ENCODE measurements around the gene ULBP2.
A peak's percentile ranks its signal among the peaks of the same experiment; 100 is the strongest.
"Not testable (repeated sequence)": the region's sequence is repeated elsewhere in the genome, so short reads cannot be mapped to it uniquely, and the experiment has no call there.

ULBP2 gene

GRCh38 chr6:149963462-149964307, 21.9 kb downstream of the ULBP2 start, which contains the start of gene ULBP1:
Gene ULBP1 (plus strand): TSS chr6:149963943. CDS start chr6:149964050, 107 bp downstream.
- H3K4me3 ChIP-seq (ENCODE audit: low read depth, low read length) = peak within 1 kb of the TSS; percentile 74
- no peaks in the 10 kb centered on the region for H3K9me3 ChIP-seq (ENCODE audit: control insufficient read depth, insufficient read depth, low read depth, low read length)
- peaks cover 98% of the 10 kb centered on the region for H3K27me3 ChIP-seq (ENCODE audit: control insufficient read depth, insufficient read depth, low read length)
- peaks cover 10% of the 10 kb centered on the region for H3K4me1 ChIP-seq (ENCODE audit: control insufficient read depth, insufficient read depth, low read length)
- no peak within 1 kb of the TSS; the same call in 1 of the 2 replicates for H3K27ac ChIP-seq (ENCODE audit: low read depth, low read length)
- H3K9ac ChIP-seq (ENCODE audit: low read length) = peak within 1 kb of the TSS; percentile 72
- no peaks in the 10 kb centered on the region for H3K36me3 ChIP-seq (ENCODE audit: control insufficient read depth, insufficient read depth, low read length)

GRCh38 chr6:149964308-149965193, 22.7 kb downstream of the ULBP2 start:
- no peaks in the 10 kb centered on the region for H3K9me3 ChIP-seq (ENCODE audit: control insufficient read depth, insufficient read depth, low read depth, low read length)
- no peaks in the 10 kb centered on the region for H3K36me3 ChIP-seq (ENCODE audit: control insufficient read depth, insufficient read depth, low read length)
- peak overlapping the region; percentile 72 for H3K9ac ChIP-seq (ENCODE audit: low read length)
- peaks cover 10% of the 10 kb centered on the region for H3K4me1 ChIP-seq (ENCODE audit: control insufficient read depth, insufficient read depth, low read length)
- no peak overlapping the region for H3K27ac ChIP-seq (ENCODE audit: low read depth, low read length)
- peak overlapping the region; percentile 74 for H3K4me3 ChIP-seq (ENCODE audit: low read depth, low read length)
- peaks cover 98% of the 10 kb centered on the region for H3K27me3 ChIP-seq (ENCODE audit: control insufficient read depth, insufficient read depth, low read length)

- H3K36me3 ChIP-seq (ENCODE audit: control insufficient read depth, insufficient read depth, low read length) = no peaks in the 10 kb centered on the region
- no peak overlapping the region for H3K27ac ChIP-seq (ENCODE audit: low read depth, low read length)
- H3K4me3 ChIP-seq (ENCODE audit: low read depth, low read length) = peak overlapping the region; percentile 74
- H3K4me1 ChIP-seq (ENCODE audit: control insufficient read depth, insufficient read depth, low read length) = peaks cover 10% of the 10 kb centered on the region
- H3K27me3 ChIP-seq (ENCODE audit: control insufficient read depth, insufficient read depth, low read length) = peaks cover 98% of the 10 kb centered on the region
- peak overlapping the region; percentile 72 for H3K9ac ChIP-seq (ENCODE audit: low read length)
- H3K9me3 ChIP-seq (ENCODE audit: control insufficient read depth, insufficient read depth, low read depth, low read length) = no peaks in the 10 kb centered on the region
Observed at GRCh38 chr6:149965194-149966020, 23.6 kb downstream of the ULBP2 start.

- not testable (repeated sequence) for H3K36me3 ChIP-seq (ENCODE audit: control insufficient read depth, insufficient read depth, low read length); H3K4me3 ChIP-seq (ENCODE audit: low read depth, low read length); H3K27ac ChIP-seq (ENCODE audit: low read depth, low read length); H3K9me3 ChIP-seq (ENCODE audit: control insufficient read depth, insufficient read depth, low read depth, low read length); H3K4me1 ChIP-seq (ENCODE audit: control insufficient read depth, insufficient read depth, low read length); H3K9ac ChIP-seq (ENCODE audit: low read length)
- H3K27me3 ChIP-seq (ENCODE audit: control insufficient read depth, insufficient read depth, low read length) = peaks cover 99% of the 10 kb centered on the region
Observed at GRCh38 chr6:149966319-149966718, 24.5 kb downstream of the ULBP2 start.

GRCh38 chr6:149967591-149967990, 25.8 kb downstream of the ULBP2 start:
- Histone ChIP-seq H3K27me3 (ENCODE audit: control insufficient read depth, insufficient read depth, low read length) (peaks cover 86% of the 10 kb centered on the region), H3K9ac (ENCODE audit: low read length) (no peak overlapping the region), H3K4me1 (ENCODE audit: control insufficient read depth, insufficient read depth, low read length) (peaks cover 10% of the 10 kb centered on the region), H3K36me3 (ENCODE audit: control insufficient read depth, insufficient read depth, low read length) (no peaks in the 10 kb centered on the region), H3K27ac (ENCODE audit: low read depth, low read length) (no peak overlapping the region), H3K9me3 (ENCODE audit: control insufficient read depth, insufficient read depth, low read depth, low read length) (no peaks in the 10 kb centered on the region), H3K4me3 (ENCODE audit: low read depth, low read length) (no peak overlapping the region)

- not testable (repeated sequence) for H3K9ac ChIP-seq (ENCODE audit: low read length); H3K9me3 ChIP-seq (ENCODE audit: control insufficient read depth, insufficient read depth, low read depth, low read length); H3K4me1 ChIP-seq (ENCODE audit: control insufficient read depth, insufficient read depth, low read length); H3K36me3 ChIP-seq (ENCODE audit: control insufficient read depth, insufficient read depth, low read length); H3K27ac ChIP-seq (ENCODE audit: low read depth, low read length); H3K4me3 ChIP-seq (ENCODE audit: low read depth, low read length)
- peaks cover 85% of the 10 kb centered on the region for H3K27me3 ChIP-seq (ENCODE audit: control insufficient read depth, insufficient read depth, low read length)
Observed at GRCh38 chr6:149967999-149968398, 26.2 kb downstream of the ULBP2 start.

GRCh38 chr6:149968909-149969308, 27.1 kb downstream of the ULBP2 start:
- H3K4me3 ChIP-seq (ENCODE audit: low read depth, low read length) = not testable (repeated sequence)

GRCh38 chr6:149969635-149970034, 27.8 kb downstream of the ULBP2 start:
- Histone ChIP-seq H3K9ac (ENCODE audit: low read length) (no peak overlapping the region), H3K27ac (ENCODE audit: low read depth, low read length) (no peak overlapping the region), H3K36me3 (ENCODE audit: control insufficient read depth, insufficient read depth, low read length) (no peaks in the 10 kb centered on the region), H3K27me3 (ENCODE audit: control insufficient read depth, insufficient read depth, low read length) (peaks cover 85% of the 10 kb centered on the region), H3K4me1 (ENCODE audit: control insufficient read depth, insufficient read depth, low read length) (peaks cover under 1% of the 10 kb centered on the region; the same call in 1 of the 2 replicates), H3K4me3 (ENCODE audit: low read depth, low read length) (no peak overlapping the region), H3K9me3 (ENCODE audit: control insufficient read depth, insufficient read depth, low read depth, low read length) (no peaks in the 10 kb centered on the region)

More at GRCh38 chr6:149968909-149969308, 27.1 kb downstream of the ULBP2 start:
- not testable (repeated sequence) for H3K9me3 ChIP-seq (ENCODE audit: control insufficient read depth, insufficient read depth, low read depth, low read length); H3K36me3 ChIP-seq (ENCODE audit: control insufficient read depth, insufficient read depth, low read length); H3K9ac ChIP-seq (ENCODE audit: low read length); H3K4me1 ChIP-seq (ENCODE audit: control insufficient read depth, insufficient read depth, low read length); H3K27ac ChIP-seq (ENCODE audit: low read depth, low read length)
- peaks cover 85% of the 10 kb centered on the region for H3K27me3 ChIP-seq (ENCODE audit: control insufficient read depth, insufficient read depth, low read length)

GRCh38 chr6:149974394-149974793, 32.6 kb downstream of the ULBP2 start:
- H3K27ac ChIP-seq (ENCODE audit: low read depth, low read length); H3K36me3 ChIP-seq (ENCODE audit: control insufficient read depth, insufficient read depth, low read length); H3K4me1 ChIP-seq (ENCODE audit: control insufficient read depth, insufficient read depth, low read length); H3K9me3 ChIP-seq (ENCODE audit: control insufficient read depth, insufficient read depth, low read depth, low read length); H3K4me3 ChIP-seq (ENCODE audit: low read depth, low read length); H3K9ac ChIP-seq (ENCODE audit: low read length): not testable (repeated sequence)
- H3K27me3 ChIP-seq (ENCODE audit: control insufficient read depth, insufficient read depth, low read length) = peaks cover 85% of the 10 kb centered on the region

- no peak overlapping the region for H3K27ac ChIP-seq (ENCODE audit: low read depth, low read length)
- H3K9ac ChIP-seq (ENCODE audit: low read length) = no peak overlapping the region
Observed at GRCh38 chr6:149974825-149975224, 33.0 kb downstream of the ULBP2 start.

More at GRCh38 chr6:149974825-149975224, 33.0 kb downstream of the ULBP2 start:
- Histone ChIP-seq H3K36me3 (ENCODE audit: control insufficient read depth, insufficient read depth, low read length) (no peaks in the 10 kb centered on the region), H3K4me1 (ENCODE audit: control insufficient read depth, insufficient read depth, low read length) (no peaks in the 10 kb centered on the region), H3K4me3 (ENCODE audit: low read depth, low read length) (no peak overlapping the region), H3K9me3 (ENCODE audit: control insufficient read depth, insufficient read depth, low read depth, low read length) (no peaks in the 10 kb centered on the region), H3K27me3 (ENCODE audit: control insufficient read depth, insufficient read depth, low read length) (peaks cover 84% of the 10 kb centered on the region)
